ENCODE results near the gene LAMA2. TPM values are rescaled to one million over a fixed set of nuclear protein-coding genes. Genes with fewer than 3 reads are reported as not detected.

LAMA2 gene
- total and polyA plus RNA-seq, 2 of the 8 experiments (the other 6 are each of a cell fraction or from before 2014, with no cell fraction given) = 1.3 to 3.8 TPM

GRCh38 chr6:129314575-129314974, 431.6 kb downstream of the LAMA2 start:
- Histone ChIP-seq H3K4ac (replicated peaks; ENCODE audit: insufficient read length, low read depth, low read length) (no peak overlapping the region), H3K9me3 (ENCODE audit: insufficient read depth in 2 of 2, low read depth in 1 of 2, low read length in 1 of 2) (no peaks in the 10 kb centered on the region), H4K8ac (ENCODE audit: extremely low read depth, insufficient read depth, low read length) (no peak overlapping the region), H4K91ac (replicated peaks; ENCODE audit: insufficient read length, low read length) (no peak overlapping the region), H3K18ac (ENCODE audit: extremely low read depth, low read length) (no peak overlapping the region), H3K4me3 (ENCODE audit: extremely low read depth in 1 of 4, insufficient read depth in 2 of 4, low read depth in 3 of 4, low read length in 4 of 4) (no peak overlapping the region), H2BK120ac (replicated peaks; ENCODE audit: low read depth, low read length) (no peak overlapping the region), H4K20me1 (replicated peaks in 1 of 2; ENCODE audit: control insufficient read depth in 1 of 2, insufficient read depth in 2 of 2, low read length in 2 of 2) (no peaks in the 10 kb centered on the region), H3K4me1 (replicated peaks in 1 of 4; ENCODE audit: control insufficient read depth in 3 of 4, insufficient read depth in 4 of 4, low read length in 3 of 4) (peaks cover 0 to 10% (median 4%) of the 10 kb centered on the region in 4 experiments; a peak in 3 of 7 replicates), H3K27me3 (replicated peaks in 1 of 4; ENCODE audit: control insufficient read depth in 3 of 4, extremely low read depth in 1 of 4, insufficient read depth in 3 of 4, low read length in 3 of 4) (no peaks in the 10 kb centered on the region; a peak in 1 of 7 replicates), H3K23ac (ENCODE audit: insufficient read length) (no peak overlapping the region), H3K36me3 (ENCODE audit: control insufficient read depth in 2 of 4, insufficient read depth in 4 of 4, low read length in 3 of 4) (no peaks in the 10 kb centered on the region), H3K79me2 (ENCODE audit: control insufficient read depth in 1 of 2, insufficient read depth in 2 of 2, low read length in 2 of 2) (no peaks in the 10 kb centered on the region), H2AK5ac (ENCODE audit: low read depth, low read length) (no peak overlapping the region), H2AFZ (ENCODE audit: low read length) (no peak overlapping the region), H2BK12ac (ENCODE audit: low read depth, low read length) (no peak overlapping the region), H4K5ac (ENCODE audit: insufficient read length, low read depth, low read length) (no peak overlapping the region), H2BK5ac (ENCODE audit: low read depth, low read length) (no peak overlapping the region), H3K79me1 (ENCODE audit: low read depth, low read length) (no peaks in the 10 kb centered on the region), H2BK20ac (ENCODE audit: low read length) (no peak overlapping the region), H2BK15ac (ENCODE audit: low read length) (no peak overlapping the region), H3K56ac (replicated peaks; ENCODE audit: insufficient read length, low read depth, low read length) (no peak overlapping the region), H3K27ac (ENCODE audit: low read depth, low read length) (no peak overlapping the region), H3K23me2 (ENCODE audit: low read depth, low read length) (no peaks in the 10 kb centered on the region), H3K4me2 (ENCODE audit: insufficient read depth in 1 of 2, low read depth in 2 of 2, low read length in 2 of 2) (no peak overlapping the region), H3K14ac (ENCODE audit: insufficient read length) (no peak overlapping the region), H3K9ac (replicated peaks in 1 of 4; ENCODE audit: extremely low read depth in 1 of 4, low read depth in 3 of 4, low read length in 3 of 4) (no peak overlapping the region)
- 93% methylated on average over 9 of the region's 9 CpGs; no CpG with 5 or more reads in 1 of the 2 experiments for WGBS, 2 experiments (ENCODE audit: extremely low coverage in 1 of 2, insufficient coverage in 1 of 2, insufficient read length in 1 of 2, insufficient replicate concordance in 2 of 2, low coverage in 1 of 2, low lambda C conversion rate in 2 of 2, missing lambda C conversion rate in 1 of 2)
- CTCF ChIA-PET (ENCODE audit: partially characterized antibody) = no interaction called here
- DNase-seq (ENCODE audit: low read depth in 1 of 2, low spot score in 2 of 2) = no peak
- POLR2A ChIA-PET (ENCODE audit: partially characterized antibody) = no interaction called here
- no peak for FAIRE-seq
- TF ChIP-seq RFX5 (IDR thresholded peaks at IDR 0.05; ENCODE audit: borderline replicate concordance, low read depth, low read length) = no peak
- no peak for TF ChIP-seq POLR2AphosphoS5 (IDR thresholded peaks at IDR 0.05; ENCODE audit: low read depth, low read length)
- no peak for TF ChIP-seq CHD2 (IDR thresholded peaks at IDR 0.05; ENCODE audit: low read length)
- TF ChIP-seq BCL11A (IDR thresholded peaks at IDR 0.05; ENCODE audit: low read depth in 2 of 2, low read length in 2 of 2) = no peak
- no peak for TF ChIP-seq EGR1 (IDR thresholded peaks at IDR 0.05; ENCODE audit: borderline replicate concordance, low read depth, low read length)
- no peak for TF ChIP-seq SUZ12 (IDR thresholded peaks at IDR 0.05; ENCODE audit: low read length)
- no peak for TF ChIP-seq SRF (IDR thresholded peaks at IDR 0.05; ENCODE audit: low read depth, low read length)
- no peak for TF ChIP-seq GTF2F1 (IDR thresholded peaks at IDR 0.05; ENCODE audit: borderline replicate concordance, low read depth, low read length)
- no peak for TF ChIP-seq BACH1 (IDR thresholded peaks at IDR 0.05; ENCODE audit: low read length)
- TF ChIP-seq EZH2 (IDR thresholded peaks at IDR 0.05; ENCODE audit: low read depth, low read length, severe bottlenecking) = no peak
- no peak for TF ChIP-seq SIX5 (IDR thresholded peaks at IDR 0.05; ENCODE audit: low read depth, low read length)
- no peak for TF ChIP-seq FOSL1 (IDR thresholded peaks at IDR 0.05; ENCODE audit: insufficient read depth, low read depth, low read length)
- TF ChIP-seq, protein P1, sequence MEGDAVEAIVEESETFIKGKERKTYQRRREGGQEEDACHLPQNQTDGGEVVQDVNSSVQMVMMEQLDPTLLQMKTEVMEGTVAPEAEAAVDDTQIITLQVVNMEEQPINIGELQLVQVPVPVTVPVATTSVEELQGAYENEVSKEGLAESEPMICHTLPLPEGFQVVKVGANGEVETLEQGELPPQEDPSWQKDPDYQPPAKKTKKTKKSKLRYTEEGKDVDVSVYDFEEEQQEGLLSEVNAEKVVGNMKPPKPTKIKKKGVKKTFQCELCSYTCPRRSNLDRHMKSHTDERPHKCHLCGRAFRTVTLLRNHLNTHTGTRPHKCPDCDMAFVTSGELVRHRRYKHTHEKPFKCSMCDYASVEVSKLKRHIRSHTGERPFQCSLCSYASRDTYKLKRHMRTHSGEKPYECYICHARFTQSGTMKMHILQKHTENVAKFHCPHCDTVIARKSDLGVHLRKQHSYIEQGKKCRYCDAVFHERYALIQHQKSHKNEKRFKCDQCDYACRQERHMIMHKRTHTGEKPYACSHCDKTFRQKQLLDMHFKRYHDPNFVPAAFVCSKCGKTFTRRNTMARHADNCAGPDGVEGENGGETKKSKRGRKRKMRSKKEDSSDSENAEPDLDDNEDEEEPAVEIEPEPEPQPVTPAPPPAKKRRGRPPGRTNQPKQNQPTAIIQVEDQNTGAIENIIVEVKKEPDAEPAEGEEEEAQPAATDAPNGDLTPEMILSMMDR (IDR thresholded peaks at IDR 0.05; ENCODE audit: control extremely low read depth in 1 of 3, insufficient read depth in 1 of 3, low read depth in 1 of 3, low read length in 3 of 3) = no peak
